ENCODE results near the gene AKAIN1. TPM values are rescaled to one million over a fixed set of nuclear protein-coding genes. Genes with fewer than 3 reads are reported as not detected.

AKAIN1 gene
- total RNA-seq, 1 experiment from 2014 or later: not detected

DNA sequence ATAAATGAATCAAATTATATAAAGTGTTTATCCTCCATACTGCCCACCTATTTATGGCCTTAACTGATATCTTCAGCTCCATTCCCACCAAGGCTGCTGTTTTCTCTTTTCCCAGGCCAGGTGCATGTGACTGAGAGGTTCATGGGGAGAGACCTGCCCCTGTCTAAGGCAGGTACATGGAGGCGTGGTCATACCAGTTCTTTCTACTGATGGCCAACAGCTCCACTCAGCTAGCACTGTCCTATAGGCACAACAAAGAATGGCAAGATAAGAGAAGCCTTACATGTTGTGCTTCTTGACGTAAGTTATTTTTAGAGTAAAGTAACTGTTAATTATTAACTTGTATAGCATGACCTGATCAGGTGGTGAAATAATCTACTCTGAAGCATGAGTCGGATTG, 16.8 kb downstream of the AKAIN1 start:
- BruUV-seq (replicated peaks): no TSS peak
- no peak for TF ChIP-seq POLR2AphosphoS5 (IDR thresholded peaks at IDR 0.05; ENCODE audit: low read depth, low read length)
- TF ChIP-seq, protein P1, sequence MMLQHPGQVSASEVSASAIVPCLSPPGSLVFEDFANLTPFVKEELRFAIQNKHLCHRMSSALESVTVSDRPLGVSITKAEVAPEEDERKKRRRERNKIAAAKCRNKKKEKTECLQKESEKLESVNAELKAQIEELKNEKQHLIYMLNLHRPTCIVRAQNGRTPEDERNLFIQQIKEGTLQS (IDR thresholded peaks at IDR 0.05): no peak
- no peak for TF ChIP-seq POLR2A (IDR thresholded peaks at IDR 0.05; ENCODE audit: borderline replicate concordance, extremely low read depth, insufficient read depth, insufficient read length)
- no peak for TF ChIP-seq EZH2phosphoT487 (IDR thresholded peaks at IDR 0.05; ENCODE audit: borderline replicate concordance)
- no peak for TF ChIP-seq YY1 (IDR thresholded peaks at IDR 0.05; ENCODE audit: extremely low read depth, insufficient replicate concordance, low read depth, low read length)
- no peak for TF ChIP-seq EGR1 (IDR thresholded peaks at IDR 0.05; ENCODE audit: low read depth)
- no peak for TF ChIP-seq CTCF (IDR thresholded peaks at IDR 0.05 in 2 of 3, conservative IDR thresholded peaks at IDR 0.05 in 1 of 3; ENCODE audit: borderline replicate concordance in 1 of 3, insufficient read depth in 1 of 3, low read depth in 2 of 3, low read length in 2 of 3)
- H3K4me2 ChIP-seq (ENCODE audit: low read length): no peak overlapping the region
- H3K79me2 ChIP-seq (ENCODE audit: insufficient read depth, low read length): no peaks in the 10 kb centered on the region
- no peak overlapping the region for H3K9ac ChIP-seq (ENCODE audit: low read length)
- no peaks in the 10 kb centered on the region for H3K36me3 ChIP-seq (ENCODE audit: control insufficient read depth in 1 of 2, insufficient read depth in 2 of 2, low read length in 2 of 2)
- no peak for ATAC-seq
- ChIA-PET RAD21 (ENCODE audit: low non-redundant PET in 1 of 2, low total read pairs in 2 of 2, uncharacterized antibody in 2 of 2, unreplicated experiment in 2 of 2) (no interaction called here), CTCF (no interaction called here), POLR2A (no interaction called here)
- H3K27me3 ChIP-seq (ENCODE audit: insufficient read depth, low read length): no peaks in the 10 kb centered on the region
- H4K20me1 ChIP-seq (ENCODE audit: insufficient read depth): no peaks in the 10 kb centered on the region
- H3K27ac ChIP-seq (ENCODE audit: low read depth, low read length): no peak overlapping the region
- no peaks in the 10 kb centered on the region for H3K9me2 ChIP-seq (ENCODE audit: insufficient read depth)
- H3K4me3 ChIP-seq (replicated peaks in 1 of 2; ENCODE audit: low read depth in 1 of 2, low read length in 2 of 2): no peak overlapping the region
- no peak overlapping the region for H2AFZ ChIP-seq (ENCODE audit: low read depth, low read length, poor library complexity, severe bottlenecking)
- H3K4me1 ChIP-seq (ENCODE audit: control insufficient read depth in 1 of 2, insufficient read depth in 2 of 2, low read length in 2 of 2): no peaks in the 10 kb centered on the region
- DNase-seq (ENCODE audit: low read depth, low spot score): no peak
- peaks cover 0 to 24% of the 10 kb centered on the region in 2 experiments; a peak in 2 of 4 replicates for H3K9me3 ChIP-seq (ENCODE audit: control insufficient read depth in 1 of 2, insufficient read depth in 1 of 2, low read depth in 1 of 2, low read length in 2 of 2)
- intact Hi-C loops (cut with micrococcal nuclease): no loop called here

DNA sequence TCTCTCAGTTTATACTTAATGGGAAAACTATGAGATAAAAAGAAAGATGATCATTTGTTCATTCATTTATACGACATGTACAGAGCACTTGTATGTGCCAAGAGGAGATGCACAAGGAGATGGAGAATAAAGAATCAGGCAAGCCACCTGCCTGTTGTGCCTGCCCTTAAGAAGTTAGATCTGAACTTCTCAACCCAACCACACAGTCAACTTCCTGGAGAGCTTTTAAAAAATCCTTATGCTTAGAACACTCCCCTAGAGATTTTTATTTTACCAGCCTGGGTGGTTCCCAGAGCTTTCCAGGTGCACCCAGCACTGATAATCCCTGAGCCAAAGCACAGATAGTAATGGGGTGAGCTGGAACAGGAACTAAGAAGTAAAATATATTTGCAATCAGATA, 18.5 kb downstream of the AKAIN1 start:
- no peak for DNase-seq (ENCODE audit: low read depth, low spot score)
- Histone ChIP-seq H3K4me1 (ENCODE audit: control insufficient read depth in 1 of 2, insufficient read depth in 2 of 2, low read length in 2 of 2) (no peaks in the 10 kb centered on the region), H3K9me2 (ENCODE audit: insufficient read depth) (no peaks in the 10 kb centered on the region), H3K9ac (ENCODE audit: low read length) (no peak overlapping the region), H4K20me1 (ENCODE audit: insufficient read depth) (no peaks in the 10 kb centered on the region), H2AFZ (ENCODE audit: low read depth, low read length, poor library complexity, severe bottlenecking) (no peak overlapping the region), H3K27ac (ENCODE audit: low read depth, low read length) (no peak overlapping the region), H3K79me2 (ENCODE audit: insufficient read depth, low read length) (no peaks in the 10 kb centered on the region), H3K36me3 (ENCODE audit: control insufficient read depth in 1 of 2, insufficient read depth in 2 of 2, low read length in 2 of 2) (no peaks in the 10 kb centered on the region), H3K4me3 (replicated peaks in 1 of 2; ENCODE audit: low read depth in 1 of 2, low read length in 2 of 2) (no peak overlapping the region), H3K9me3 (ENCODE audit: control insufficient read depth in 1 of 2, insufficient read depth in 1 of 2, low read depth in 1 of 2, low read length in 2 of 2) (peaks cover 0 to 28% of the 10 kb centered on the region in 2 experiments; a peak in 2 of 4 replicates), H3K4me2 (ENCODE audit: low read length) (no peak overlapping the region), H3K27me3 (ENCODE audit: insufficient read depth, low read length) (no peaks in the 10 kb centered on the region)
- intact Hi-C loops (cut with micrococcal nuclease): no loop called here
- BruUV-seq (replicated peaks): no TSS peak
- ChIA-PET POLR2A (no interaction called here), CTCF (no interaction called here), RAD21 (ENCODE audit: low non-redundant PET in 1 of 2, low total read pairs in 2 of 2, uncharacterized antibody in 2 of 2, unreplicated experiment in 2 of 2) (no interaction called here)
- no peak for ATAC-seq
- TF ChIP-seq ZNF274 (IDR thresholded peaks at IDR 0.05; ENCODE audit: low read depth, low read length) (no peak), EZH2phosphoT487 (IDR thresholded peaks at IDR 0.05; ENCODE audit: borderline replicate concordance) (no peak), ELF1 (IDR thresholded peaks at IDR 0.05; ENCODE audit: borderline replicate concordance, low read depth) (no peak), SIN3A (IDR thresholded peaks at IDR 0.05; ENCODE audit: low read depth) (no peak), EGR1 (IDR thresholded peaks at IDR 0.05; ENCODE audit: low read depth) (no peak), RAD21 (IDR thresholded peaks at IDR 0.05; ENCODE audit: low read depth) (no peak), FOSL1 (IDR thresholded peaks at IDR 0.05; ENCODE audit: low read depth) (no peak), SP1 (IDR thresholded peaks at IDR 0.05; ENCODE audit: low read depth) (no peak), POLR2A (IDR thresholded peaks at IDR 0.05; ENCODE audit: borderline replicate concordance, extremely low read depth, insufficient read depth, insufficient read length) (no peak), EZH2 (IDR thresholded peaks at IDR 0.05) (no peak), TCF7L2 (IDR thresholded peaks at IDR 0.05; ENCODE audit: borderline replicate concordance, extremely low read depth, insufficient read depth, insufficient read length) (no peak), CBX3 (IDR thresholded peaks at IDR 0.05; ENCODE audit: low read depth) (no peak)
- TF ChIP-seq, protein P2, sequence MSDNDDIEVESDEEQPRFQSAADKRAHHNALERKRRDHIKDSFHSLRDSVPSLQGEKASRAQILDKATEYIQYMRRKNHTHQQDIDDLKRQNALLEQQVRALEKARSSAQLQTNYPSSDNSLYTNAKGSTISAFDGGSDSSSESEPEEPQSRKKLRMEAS (IDR thresholded peaks at IDR 0.05): no peak
- TF ChIP-seq, protein P1 (IDR thresholded peaks at IDR 0.05): no peak
